SK-N-SH (cell line): ENCODE measurements around the gene ITGBL1. TPM values are rescaled to one million over a fixed set of nuclear protein-coding genes. Genes with fewer than 3 reads are reported as not detected.
A peak's percentile ranks its signal among the peaks of the same experiment; 100 is the strongest.

Experiments
- CTCF ChIA-PET: fragments of 300-600, 350-600 bp; formaldehyde crosslinking; extraction: SDS; loops from one replicate; lab custom pipeline; 2021; lab: Yijun Ruan, JAX
- POLR2A ChIA-PET: fragments of 350-600 bp; sonication (Branson Sonifier 250); formaldehyde crosslinking; extraction: SDS; loops from one replicate; lab custom pipeline; 2020; ENCODE audit warnings: antibody characterized with exemption, inconsistent platforms; lab: Yijun Ruan, JAX
- DNase-seq: peaks from one replicate; pipeline ENCODE4 v3.0.0; 2012
- H2AFZ ChIP-seq: fragments of 200-600 bp; sonication (generic); 2 replicates; pipeline ENCODE4 v1.8.1; 2016; ENCODE audit warnings: antibody characterized with exemption, mild to moderate bottlenecking, low read depth
- H3F3A ChIP-seq: fragments of 200-600 bp; sonication (generic); replicated peaks from 2 replicates; pipeline ENCODE3; 2016; ENCODE audit warnings: antibody characterized with exemption, mild to moderate bottlenecking; ENCODE audit not compliant: insufficient read depth
- H3K27ac ChIP-seq, 2 experiments: fragments of 200-500 bp in 1 of 2; fragments of 200-600 bp in 1 of 2; sonication (Bioruptor generic) in 1 of 2; sonication (generic), shearing (Covaris generic) in 1 of 2; 2 replicates each; pipeline versions ENCODE4 v1.5.1 to v1.6.1; 2014 to 2016; ENCODE audit warnings: low read depth in 2 of 2, inconsistent platforms in 1 of 2, low read length in 1 of 2, mild to moderate bottlenecking in 1 of 2, mixed read lengths in 1 of 2
- H3K27me3 ChIP-seq: fragments of 200-600 bp; sonication (generic), shearing (Covaris generic); 2 replicates; pipeline ENCODE4 v1.6.1; 2016; ENCODE audit warnings: mixed run types; ENCODE audit not compliant: insufficient read depth
- H3K36me3 ChIP-seq, 2 experiments: fragments of 200-500 bp in 1 of 2; fragments of 200-600 bp in 1 of 2; sonication (Bioruptor generic) in 1 of 2; sonication (generic) in 1 of 2; replicated peaks in 1 of 2; 2 replicates each; pipeline versions ENCODE3 to v1.5.1; 2014 to 2016; ENCODE audit warnings: low read length in 1 of 2, mild to moderate bottlenecking in 1 of 2; ENCODE audit not compliant: insufficient read depth in 2 of 2, control insufficient read depth in 1 of 2
- H3K4me1 ChIP-seq, 2 experiments: fragments of 200-500 bp in 1 of 2; fragments of 200-600 bp in 1 of 2; sonication (Bioruptor generic) in 1 of 2; sonication (generic), shearing (Covaris generic) in 1 of 2; 2 replicates each; pipeline versions ENCODE4 v1.5.1 to v1.6.1; 2014 to 2016; ENCODE audit warnings: low read depth in 1 of 2, low read length in 1 of 2, mixed run types in 1 of 2; ENCODE audit not compliant: insufficient read depth in 2 of 2, control insufficient read depth in 1 of 2
- H3K4me2 ChIP-seq: fragments of 200-600 bp; sonication (generic), shearing (Covaris generic); 2 replicates; pipeline ENCODE4 v1.6.1; 2017; ENCODE audit warnings: mixed run types
- H3K4me3 ChIP-seq, 2 experiments: fragments of 200-500 bp in 1 of 2; fragments of 200-600 bp in 1 of 2; sonication (Bioruptor generic) in 1 of 2; sonication (generic), shearing (Covaris generic) in 1 of 2; 2 replicates each; pipeline versions ENCODE4 v1.5.1 to v1.8.1; 2014 to 2016; ENCODE audit warnings: low read depth in 2 of 2, inconsistent platforms in 1 of 2, low read length in 1 of 2, mild to moderate bottlenecking in 1 of 2, mixed read lengths in 1 of 2, moderate library complexity in 1 of 2
- H3K79me2 ChIP-seq: fragments of 200-600 bp; sonication (generic); 2 replicates; pipeline ENCODE4 v1.8.1; 2017; ENCODE audit warnings: mild to moderate bottlenecking; ENCODE audit not compliant: insufficient read depth
- H3K9ac ChIP-seq: fragments of 200-600 bp; sonication (generic); 2 replicates; pipeline ENCODE4 v1.6.1; 2017; ENCODE audit warnings: mixed run types
- H3K9me2 ChIP-seq: fragments of 200-600 bp; sonication (generic); 2 replicates; pipeline ENCODE4 v1.6.1; 2017; ENCODE audit warnings: mixed run types
- H3K9me3 ChIP-seq: fragments of 200-600 bp; sonication (generic); 2 replicates; pipeline ENCODE4 v1.6.1; 2017; ENCODE audit warnings: mixed run types, mild to moderate bottlenecking, moderate library complexity
- H4K20me1 ChIP-seq: fragments of 200-600 bp; sonication (generic); 2 replicates; pipeline ENCODE4 v1.6.1; 2017; ENCODE audit warnings: mild to moderate bottlenecking, mixed run types; ENCODE audit not compliant: insufficient read depth
- ELF1 ChIP-seq: IDR thresholded peaks from 2 replicates; pipeline ENCODE4 v1.4.0; 2012
- FOSL2 ChIP-seq: IDR thresholded peaks from 2 replicates; pipeline ENCODE4 v1.4.0; 2012; ENCODE audit warnings: low read depth, mild to moderate bottlenecking, moderate library complexity, borderline replicate concordance
- GATA2 ChIP-seq: sonication (generic); formaldehyde crosslinking; IDR thresholded peaks from 2 replicates; pipeline ENCODE4 v1.5.0; 2020; ENCODE audit warnings: mild to moderate bottlenecking, missing genetic modification reagents
- IRF3 ChIP-seq: fragments of 150-350 bp; IDR thresholded peaks from 2 replicates; pipeline ENCODE4 v1.6.1; 2016; ENCODE audit warnings: mild to moderate bottlenecking, low read depth, low read length
- MAX ChIP-seq: IDR thresholded peaks from 2 replicates; pipeline ENCODE4 v1.4.0; 2012; ENCODE audit warnings: low read depth
- MXI1 ChIP-seq: IDR thresholded peaks from 2 replicates; pipeline ENCODE4 v1.6.1; 2012; ENCODE audit warnings: mild to moderate bottlenecking, low read depth, low read length, improper control_type of control experiment
- RCOR1 ChIP-seq: fragments of 150-350 bp; IDR thresholded peaks from 2 replicates; pipeline ENCODE4 v1.6.1; 2017; ENCODE audit warnings: antibody characterized with exemption, low read length
- USF1 ChIP-seq: IDR thresholded peaks from 2 replicates; pipeline ENCODE4 v1.4.0; 2012; ENCODE audit warnings: low read depth, borderline replicate concordance
- USF2 ChIP-seq: fragments of 150-350 bp; IDR thresholded peaks from 2 replicates; pipeline ENCODE4 v1.6.1; 2017; ENCODE audit warnings: antibody characterized with exemption, low read length, low read depth, borderline replicate concordance
- WGBS: methylation state at CpG from one replicate; pipeline ENCODE4 v1.1.6; 2017; ENCODE audit warnings: low lambda C conversion rate; 5-methylcytosine and 5-hydroxymethylcytosine counted together
- polyA plus RNA-seq, 3 experiments: library from polyadenylated mRNA; depleted of rRNA; stranded (reverse); fragments of >200 nt; gene quantifications; 2 replicates each; pipeline ENCODE4 v1.2.3, GENCODE V29; 2012

ITGBL1 gene
- polyA plus RNA-seq, 1 of the 3 experiments (the other 2 are of a cell fraction): 78.7 TPM

- CTCF ChIA-PET: no interaction called here
Measured at GRCh38 chr13:101703838-101704237, 251.4 kb downstream of the ITGBL1 start.

GRCh38 chr13:101706651-101707050, 254.2 kb downstream of the ITGBL1 start:
- CTCF ChIA-PET: interaction anchor here (0.6 to 1.4 kb wide), 2 partner anchors 192 to 562 kb away, joined by 3 to 4 read pairs; no protein-coding TSS in a partner anchor
- H3K9ac ChIP-seq: no peak overlapping the region
- H3K36me3 ChIP-seq: peaks cover 18 to 60% of the 10 kb centered on the region in 2 experiments
- no peaks in the 10 kb centered on the region for H3K27me3 ChIP-seq
- TF ChIP-seq FOSL2: no peak
- TF ChIP-seq IRF3: no peak
- no peak for TF ChIP-seq USF2
- no peak for TF ChIP-seq RCOR1
- TF ChIP-seq MAX: no peak
- TF ChIP-seq MXI1: no peak
- TF ChIP-seq ELF1: no peak
- TF ChIP-seq, all 33 proteins: peak for 0
- H4K20me1 ChIP-seq: no peaks in the 10 kb centered on the region
- 86% methylated on average over 6 of the region's 6 CpGs for WGBS
- DNase-seq: no peak
- peaks cover 0 to 3% of the 10 kb centered on the region in 2 experiments; a peak in 1 of 4 replicates for H3K4me1 ChIP-seq
- no peak overlapping the region for H3K4me3 ChIP-seq
- H3K79me2 ChIP-seq: no peaks in the 10 kb centered on the region
- no peak overlapping the region for H3K4me2 ChIP-seq
- H3F3A ChIP-seq: no peaks in the 10 kb centered on the region
- POLR2A ChIA-PET: no interaction called here
- no peaks in the 10 kb centered on the region for H3K9me3 ChIP-seq
- no peaks in the 10 kb centered on the region for H3K9me2 ChIP-seq
- H2AFZ ChIP-seq: no peak overlapping the region
- no peak overlapping the region for H3K27ac ChIP-seq

More at GRCh38 chr13:101703838-101704237, 251.4 kb downstream of the ITGBL1 start:
- Histone ChIP-seq H3K79me2 (no peaks in the 10 kb centered on the region), H3K27ac (no peak overlapping the region), H4K20me1 (0 out of 2 replicates have a peak, but pooled peaks cover 3% of the 10 kb centered on the region), H3K27me3 (no peaks in the 10 kb centered on the region), H3K9ac (no peak overlapping the region), H3K4me1 (peaks cover 0 to 5% of the 10 kb centered on the region in 2 experiments; a peak in 2 of 4 replicates)
- 72% methylated on average over 2 of the region's 3 CpGs for WGBS
- POLR2A ChIA-PET: no interaction called here
- TF ChIP-seq USF1 (no peak), GATA2 (CRISPR knock-in tag) (0 out of 2 replicates have a peak, but pooled peaks have one; percentile 6)
- TF ChIP-seq, all 33 proteins: peak for 1
- Histone ChIP-seq H3F3A (peaks cover 16% of the 10 kb centered on the region), H3K36me3 (peaks cover 12 to 59% of the 10 kb centered on the region in 2 experiments), H3K9me3 (no peaks in the 10 kb centered on the region), H3K4me2 (no peak overlapping the region), H2AFZ (no peak overlapping the region), H3K9me2 (no peaks in the 10 kb centered on the region), H3K4me3 (no peak overlapping the region)
- DNase-seq: no peak
